Right cardiac atrium (tissue), 5 donors: ENCODE data around the gene RAVER2. TPM values are rescaled to one million over a fixed set of nuclear protein-coding genes. Genes with fewer than 3 reads are reported as not detected.
A peak's percentile ranks its signal among the peaks of the same experiment; 100 is the strongest.

Experiments
- ATAC-seq, 2 donors: fragments of 200-7000 bp; cut with Tn5 transposase; one replicate each; pipeline versions ENCODE4 v1.8.0 to v1.9.1; 2020; ENCODE audit warnings: moderate library complexity in 2 of 2, mild to moderate bottlenecking in 1 of 2
- DNase-seq, 3 donors: peaks; one replicate each; pipeline ENCODE4 v3.0.0-alpha.2; 2020
- H3K27ac ChIP-seq: one replicate; pipeline ENCODE4 v1.5.1; 2013; ENCODE audit warnings: mild to moderate bottlenecking, low read length, control low read depth, moderate library complexity
- H3K27me3 ChIP-seq: one replicate; pipeline ENCODE4 v1.6.1; 2013; ENCODE audit not compliant: control insufficient read depth, insufficient read depth
- H3K4me1 ChIP-seq: one replicate; pipeline ENCODE4 v1.6.1; 2013; ENCODE audit warnings: low read length; ENCODE audit not compliant: control insufficient read depth, insufficient read depth
- H3K4me3 ChIP-seq: one replicate; pipeline ENCODE4 v1.5.1; 2013; ENCODE audit warnings: low read length, control low read depth
- H3K9me3 ChIP-seq: one replicate; pipeline ENCODE4 v1.6.1; 2013; ENCODE audit warnings: low read length; ENCODE audit not compliant: control insufficient read depth
- WGBS: extraction: QIAGEN DNeasy Blood & Tissue Kit; methylation state at CpG from one replicate; pipeline ENCODE4 v1.1.7; 2013; 5-methylcytosine and 5-hydroxymethylcytosine counted together
- intact Hi-C, 4 donors: fragments of 100-400 bp; cut with DNase I; formaldehyde crosslinking; loops; one replicate each; pipeline versions ENCODE4 v1.11.0 to v1.14.0; 2022 to 2023
- polyA plus RNA-seq: library from polyadenylated mRNA; stranded (reverse); fragments of 200-250 nt; gene quantifications from one replicate; pipeline ENCODE4 v1.2.3, GENCODE V29; 2013
- total RNA-seq, 4 donors: library from RNA; stranded (reverse); fragmentation: NEBNext Ultra II Directional; extraction: Animal tissue kit (Norgen Biotek cat#: 25700); gene quantifications; one replicate each; pipeline ENCODE4 v1.2.1, GENCODE V29; 2021
- donor health status: healthy with polysubstance abuse.
- donor health status: DM: no; HTN: yes; CAD: no.
- donor health status: DM: no; HTN: no; CAD: no.
- donor health status: DM: no; HTN: yes; CAD: no; lungs with severe emphysema.
- donor health status: DM: yes; HTN: yes; CAD: no.

RAVER2 gene
- total and polyA plus RNA-seq, 5 donors, result 15.9 to 28.5 (median 24.2) TPM

DNA sequence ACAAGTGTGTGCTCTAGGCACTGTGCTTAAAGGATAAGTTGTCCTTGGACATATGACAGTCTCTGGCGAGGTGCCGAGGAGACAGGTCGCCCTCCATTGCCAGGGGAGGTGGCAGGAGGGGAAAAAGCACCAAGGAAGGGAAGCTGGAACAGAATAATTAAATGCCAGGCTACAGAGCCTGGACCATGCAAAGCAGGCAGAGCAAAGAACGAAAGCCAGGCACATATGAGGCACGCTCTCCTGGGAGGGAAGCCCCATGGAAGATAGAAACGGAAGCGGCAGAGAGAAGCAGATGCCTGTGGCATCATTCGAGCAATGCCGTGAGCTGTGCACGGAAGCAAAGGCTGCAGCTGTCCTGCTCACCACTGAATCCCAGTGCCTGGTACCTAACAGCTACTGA lies 130.2 kb downstream of the RAVER2 start:
- DNase-seq (no peak), ATAC-seq (peak in 1 of 2 donors; percentile 30)
- Histone ChIP-seq H3K9me3 (no peaks in the 10 kb centered on the region), H3K4me3 (no peak overlapping the region), H3K27ac (peak overlapping the region; percentile 16), H3K4me1 (no peaks in the 10 kb centered on the region), H3K27me3 (no peaks in the 10 kb centered on the region)
- intact Hi-C loops, result loop anchor here in 1 of 4 donors (10.0 kb wide), 1 partner anchor 80 kb away; no protein-coding TSS in a partner anchor
- 88% methylated on average over 10 of the region's 10 CpGs for WGBS

DNA sequence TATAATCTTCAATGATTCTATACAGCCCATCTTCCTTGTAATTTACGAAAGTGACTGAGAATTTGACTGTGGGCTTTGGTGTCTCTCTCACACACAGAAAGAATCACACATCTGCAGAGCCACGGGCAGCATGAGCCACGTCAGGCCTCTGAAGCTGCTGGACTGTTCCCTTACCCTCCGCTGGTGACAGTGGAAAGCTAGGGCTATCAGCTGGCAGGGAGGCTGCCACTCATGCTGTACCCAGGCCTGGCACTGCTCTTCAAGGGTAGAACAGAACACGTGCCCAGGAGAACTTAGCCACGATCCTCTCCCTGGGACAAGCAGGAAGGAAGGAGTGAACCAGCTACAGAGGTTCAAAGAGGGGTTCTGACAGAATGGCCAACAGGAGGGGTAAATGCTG lies 130.7 kb downstream of the RAVER2 start:
- Histone ChIP-seq H3K27me3 (no peaks in the 10 kb centered on the region), H3K4me1 (peaks cover 1% of the 10 kb centered on the region), H3K9me3 (no peaks in the 10 kb centered on the region), H3K27ac (no peak overlapping the region), H3K4me3 (no peak overlapping the region)
- 74% methylated on average over 6 of the region's 6 CpGs for WGBS
- DNase-seq, result no peak
- intact Hi-C loops, result loop anchor here in 1 of 4 donors (10.0 kb wide), 1 partner anchor 79 kb away; no protein-coding TSS in a partner anchor
- ATAC-seq, result peak; percentile 88 to 92

DNA sequence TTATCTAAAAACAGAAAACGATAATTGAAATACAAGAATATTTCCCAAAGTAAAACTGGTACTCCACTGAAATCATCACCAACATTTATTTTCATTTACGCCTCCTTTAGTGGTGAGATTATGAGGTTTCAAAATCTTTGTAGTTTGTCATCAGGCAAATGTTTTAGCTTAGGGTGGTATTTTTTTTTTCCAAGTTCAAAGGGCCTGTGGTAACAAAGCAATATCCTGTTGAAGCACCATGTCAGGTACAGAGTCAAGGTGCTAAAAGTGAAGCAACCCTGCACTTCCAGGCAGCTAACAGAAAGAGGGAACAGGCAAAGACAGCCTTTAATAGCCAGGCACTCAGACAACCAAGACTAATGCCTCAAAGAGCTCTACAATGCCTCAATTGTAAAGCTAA lies 132.3 kb downstream of the RAVER2 start:
- no peak for DNase-seq
- ATAC-seq, result no peak
- no peak overlapping the region for H3K27ac ChIP-seq
- 90% methylated on average over 2 of the region's 2 CpGs for WGBS
- H3K4me3 ChIP-seq, result no peak overlapping the region
- H3K9me3 ChIP-seq, result no peaks in the 10 kb centered on the region
- intact Hi-C loops, result loop anchor here in 1 of 4 donors (10.0 kb wide), 1 partner anchor 78 kb away; no protein-coding TSS in a partner anchor
- H3K27me3 ChIP-seq, result no peaks in the 10 kb centered on the region
- H3K4me1 ChIP-seq, result peaks cover 2% of the 10 kb centered on the region

DNA sequence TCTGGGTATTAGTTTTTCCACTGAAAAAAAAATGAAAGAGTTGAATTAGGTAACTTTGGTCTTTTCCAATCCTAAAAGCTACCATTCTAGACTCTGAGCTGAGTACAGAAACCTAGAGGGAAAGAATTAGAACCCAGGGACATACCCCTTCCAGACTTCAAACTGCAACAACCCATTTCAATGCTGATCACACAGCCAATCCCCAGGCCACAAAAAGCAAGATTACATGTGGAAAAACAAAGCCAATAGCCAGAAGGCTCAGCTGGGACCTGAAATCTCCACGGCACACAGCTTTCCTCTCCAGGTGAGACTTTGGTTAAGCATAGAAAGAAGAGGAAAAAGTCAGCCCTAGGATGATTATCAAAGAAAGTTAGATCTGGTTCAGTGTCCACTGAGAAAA lies 132.7 kb downstream of the RAVER2 start:
- WGBS, result 91% methylated on average over 1 of the region's 1 CpG
- DNase-seq, result no peak
- Histone ChIP-seq H3K9me3 (no peaks in the 10 kb centered on the region), H3K27ac (no peak overlapping the region), H3K4me3 (no peak overlapping the region), H3K27me3 (no peaks in the 10 kb centered on the region), H3K4me1 (peaks cover 2% of the 10 kb centered on the region)
- intact Hi-C loops, result loop anchor here in 1 of 4 donors (10.0 kb wide), 1 partner anchor 77 kb away; no protein-coding TSS in a partner anchor
- no peak for ATAC-seq

DNA sequence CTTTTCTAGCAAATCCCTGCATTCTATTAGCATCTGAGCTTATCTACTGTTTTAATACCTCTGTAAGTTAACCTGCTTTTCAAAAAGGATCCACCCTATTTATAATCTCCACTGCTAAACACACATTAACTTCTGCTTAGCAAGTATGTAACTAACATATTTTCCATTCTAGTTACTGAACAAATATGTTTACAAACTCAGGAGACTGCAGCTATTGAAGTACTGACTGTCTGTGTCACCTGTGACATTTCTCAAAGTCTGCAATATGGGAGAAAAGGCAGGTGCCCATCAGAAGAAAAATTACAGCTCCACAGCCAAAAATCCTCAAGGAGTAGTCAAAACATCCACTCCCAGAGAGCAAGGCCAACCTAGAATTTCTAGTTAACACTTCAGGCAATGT lies 133.2 kb downstream of the RAVER2 start:
- ATAC-seq (no peak), DNase-seq (no peak)
- peaks cover 2% of the 10 kb centered on the region for H3K4me1 ChIP-seq
- no peak overlapping the region for H3K27ac ChIP-seq
- no peaks in the 10 kb centered on the region for H3K27me3 ChIP-seq
- no peak overlapping the region for H3K4me3 ChIP-seq
- H3K9me3 ChIP-seq, result no peaks in the 10 kb centered on the region
- intact Hi-C loops, result loop anchor here in 1 of 4 donors (10.0 kb wide), 1 partner anchor 77 kb away; no protein-coding TSS in a partner anchor

DNA sequence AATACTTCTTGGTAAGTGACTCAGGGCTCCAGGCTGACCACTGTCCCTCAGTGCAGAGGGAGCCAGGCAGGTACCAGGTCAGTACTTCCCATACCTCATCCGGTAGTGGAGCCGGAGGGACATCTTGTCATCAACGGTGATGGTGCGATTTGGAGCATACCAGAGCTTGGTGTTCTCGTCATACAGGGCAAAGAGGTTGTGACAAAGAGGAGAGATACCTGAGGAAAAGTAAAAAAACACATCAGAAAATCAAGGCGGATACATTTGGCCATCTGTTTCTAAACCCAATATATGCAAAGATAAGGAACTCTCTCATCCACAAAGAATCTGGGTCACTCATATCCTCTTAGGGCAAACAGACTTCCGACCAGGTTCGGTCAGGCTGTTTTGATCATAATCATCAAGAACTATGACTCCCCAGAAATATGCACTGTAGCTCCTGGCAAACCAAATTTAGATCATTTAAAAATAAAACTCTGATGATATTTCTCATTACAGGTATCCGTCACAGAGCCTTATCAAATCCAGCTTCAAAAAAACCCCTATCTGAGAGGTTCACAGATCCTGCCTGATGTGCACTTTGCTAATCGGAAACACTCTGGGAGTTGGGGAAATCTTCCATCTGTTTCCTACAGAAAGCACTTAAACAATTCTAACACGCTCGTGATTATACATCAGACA lies 134.2 kb downstream of the RAVER2 start:
- no peaks in the 10 kb centered on the region for H3K9me3 ChIP-seq
- no peak overlapping the region for H3K27ac ChIP-seq
- no peak for ATAC-seq
- peaks cover 2% of the 10 kb centered on the region for H3K4me1 ChIP-seq
- DNase-seq, result no peak
- intact Hi-C loops, result loop anchor here in 1 of 4 donors (10.0 kb wide), 1 partner anchor 76 kb away; no protein-coding TSS in a partner anchor
- H3K4me3 ChIP-seq, result no peak overlapping the region
- no peaks in the 10 kb centered on the region for H3K27me3 ChIP-seq
- WGBS, result 71% methylated on average over 12 of the region's 12 CpGs

DNA sequence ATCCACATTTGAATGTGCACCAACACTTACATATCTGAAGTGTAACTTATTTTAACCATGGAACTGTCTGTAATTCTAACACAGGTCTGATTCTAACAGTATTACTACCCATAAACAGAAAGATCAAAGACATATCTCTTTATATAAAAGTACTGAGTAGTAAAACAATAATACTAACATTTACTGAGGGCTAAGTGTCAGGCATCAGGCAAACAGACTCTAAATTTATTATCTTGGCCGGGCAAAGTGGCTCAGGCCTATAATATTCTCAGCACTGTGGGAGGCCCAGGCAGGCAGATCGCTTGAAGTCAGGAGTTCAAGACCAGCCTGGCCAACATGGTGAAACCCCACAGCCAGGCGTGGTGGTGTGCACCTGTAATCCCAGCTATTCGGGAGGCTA lies 135.6 kb downstream of the RAVER2 start:
- WGBS, result 98% methylated on average over 4 of the region's 4 CpGs
- no peak for DNase-seq
- Histone ChIP-seq H3K27me3 (no peaks in the 10 kb centered on the region), H3K4me3 (no peak overlapping the region), H3K27ac (no peak overlapping the region), H3K4me1 (peaks cover 2% of the 10 kb centered on the region), H3K9me3 (no peaks in the 10 kb centered on the region)
- no peak for ATAC-seq
- intact Hi-C loops, result no loop called here

DNA sequence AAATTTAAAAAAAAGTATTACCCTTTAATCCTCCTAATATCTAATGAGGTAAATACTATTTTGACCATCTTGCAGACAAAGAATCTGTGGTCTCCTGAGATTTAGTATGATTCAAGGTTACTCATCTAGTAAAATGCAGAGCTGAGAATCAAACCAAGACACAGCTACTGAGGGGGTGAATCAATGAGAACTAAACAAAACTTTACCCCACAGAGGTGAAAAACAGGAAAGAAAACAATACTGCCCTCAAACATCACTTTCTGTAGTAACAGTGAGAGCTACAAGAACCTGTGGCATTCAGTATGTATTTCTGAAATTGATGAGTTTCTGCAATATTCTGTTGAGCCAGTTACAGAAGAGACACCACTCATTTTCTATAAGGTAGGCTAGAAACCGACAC lies 136.4 kb downstream of the RAVER2 start:
- Histone ChIP-seq H3K27ac (no peak overlapping the region), H3K4me3 (no peak overlapping the region), H3K9me3 (no peaks in the 10 kb centered on the region), H3K27me3 (no peaks in the 10 kb centered on the region), H3K4me1 (peaks cover 2% of the 10 kb centered on the region)
- no peak for ATAC-seq
- WGBS, result 98% methylated on average over 1 of the region's 1 CpG
- DNase-seq, result no peak
- intact Hi-C loops, result no loop called here

Other genes with a start within 250 kb of the RAVER2 start
- gene JAK1, start 221.5 kb downstream of the RAVER2 start, total RNA-seq, result 100 to 1,000 TPM in 1 of 4 donors, 10 to 100 TPM in 3; 76.6 to 106 (median 88.0) TPM
- gene JAK1, start 221.5 kb downstream of the RAVER2 start, polyA plus RNA-seq, result 33.1 TPM